Activated CD8-positive, alpha-beta memory T cell treated with anti-CD3 and anti-CD28 coated beads for 1 hour (primary cell): ENCODE data around the gene MPEG1.

Experiments used
- DNase-seq, 2 donors: peaks; one replicate each; pipeline ENCODE4 v3.0.0-alpha.2; 2020; ENCODE audit warnings: low read depth in 1 of 2; ENCODE audit errors: extremely low read depth in 1 of 2

The MPEG1 gene

GRCh38 chr11:59212744-59213631 is at the start of gene MPEG1:
Gene MPEG1 (minus strand): TSS chr11:59212927. CDS start chr11:59212865, 62 bp downstream.
- no peak for DNase-seq

GRCh38 chr11:59262177-59262818 is 49.6 kb upstream of the MPEG1 start:
- DNase-seq: no peak

- DNase-seq: no peak
Observed at GRCh38 chr11:59261150-59261549, 48.4 kb upstream of the MPEG1 start.

- no peak for DNase-seq
Observed at GRCh38 chr11:59259867-59260475, 47.2 kb upstream of the MPEG1 start.

- DNase-seq: no peak
Observed at GRCh38 chr11:59259047-59259446, 46.3 kb upstream of the MPEG1 start.

GRCh38 chr11:59255281-59255680 is 42.6 kb upstream of the MPEG1 start:
- DNase-seq: no peak

- DNase-seq: no peak
Observed at GRCh38 chr11:59254286-59254685, 41.6 kb upstream of the MPEG1 start.

GRCh38 chr11:59253001-59253400 is 40.3 kb upstream of the MPEG1 start:
- DNase-seq: no peak

GRCh38 chr11:59249535-59249934 is 36.8 kb upstream of the MPEG1 start:
- no peak for DNase-seq

- no peak for DNase-seq
Observed at GRCh38 chr11:59247531-59248227, 35.0 kb upstream of the MPEG1 start.

- no peak for DNase-seq
Observed at GRCh38 chr11:59243633-59244032, 30.9 kb upstream of the MPEG1 start.

- DNase-seq: no peak
Observed at GRCh38 chr11:59240322-59240721, 27.6 kb upstream of the MPEG1 start.

GRCh38 chr11:59226396-59226795 is 13.7 kb upstream of the MPEG1 start:
- no peak for DNase-seq

GRCh38 chr11:59225017-59225416 is 12.3 kb upstream of the MPEG1 start:
- DNase-seq: no peak

- no peak for DNase-seq
Observed at GRCh38 chr11:59224351-59224928, 11.7 kb upstream of the MPEG1 start.

GRCh38 chr11:59223611-59224010 is 10.9 kb upstream of the MPEG1 start:
- DNase-seq: no peak

GRCh38 chr11:59223177-59223576 is 10.4 kb upstream of the MPEG1 start:
- no peak for DNase-seq

- DNase-seq: no peak
Observed at GRCh38 chr11:59222464-59223060, 9.8 kb upstream of the MPEG1 start.

GRCh38 chr11:59221441-59221840 is 8.7 kb upstream of the MPEG1 start:
- DNase-seq: no peak

- no peak for DNase-seq
Observed at GRCh38 chr11:59219836-59220235, 7.1 kb upstream of the MPEG1 start.
